ENCODE measurements around the gene AKR1C2. TPM values are rescaled to one million over a fixed set of nuclear protein-coding genes. Genes with fewer than 3 reads are reported as not detected.
"Not testable (repeated sequence)": the region's sequence is repeated elsewhere in the genome, so short reads cannot be mapped to it uniquely, and the experiment has no call there.

Gene AKR1C2
- total RNA-seq, 1 donor from 2014 or later, result not detected

DNA sequence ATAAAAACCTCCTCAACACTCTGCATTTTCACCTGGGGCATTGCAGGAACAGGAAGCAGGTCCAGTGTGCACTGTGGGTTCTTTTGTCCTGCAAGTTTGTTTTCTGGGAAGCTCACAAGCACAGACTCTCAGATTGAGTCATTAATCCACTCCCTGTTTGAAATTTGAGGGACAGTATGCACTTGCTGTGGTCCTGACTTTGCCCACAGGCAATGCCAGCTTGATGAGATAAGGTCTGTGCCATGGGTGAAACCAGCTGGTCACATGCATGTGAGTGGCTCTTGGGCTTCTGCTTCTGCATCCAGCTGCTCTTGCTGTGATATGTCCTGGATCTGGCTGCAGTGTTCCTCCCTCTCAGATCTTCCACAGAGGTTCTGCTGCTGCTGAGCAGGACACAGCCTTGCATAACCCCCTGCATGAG is 21.8 kb upstream of the AKR1C2 start:
- intact Hi-C loops (cut with micrococcal nuclease), result not testable (repeated sequence)

DNA sequence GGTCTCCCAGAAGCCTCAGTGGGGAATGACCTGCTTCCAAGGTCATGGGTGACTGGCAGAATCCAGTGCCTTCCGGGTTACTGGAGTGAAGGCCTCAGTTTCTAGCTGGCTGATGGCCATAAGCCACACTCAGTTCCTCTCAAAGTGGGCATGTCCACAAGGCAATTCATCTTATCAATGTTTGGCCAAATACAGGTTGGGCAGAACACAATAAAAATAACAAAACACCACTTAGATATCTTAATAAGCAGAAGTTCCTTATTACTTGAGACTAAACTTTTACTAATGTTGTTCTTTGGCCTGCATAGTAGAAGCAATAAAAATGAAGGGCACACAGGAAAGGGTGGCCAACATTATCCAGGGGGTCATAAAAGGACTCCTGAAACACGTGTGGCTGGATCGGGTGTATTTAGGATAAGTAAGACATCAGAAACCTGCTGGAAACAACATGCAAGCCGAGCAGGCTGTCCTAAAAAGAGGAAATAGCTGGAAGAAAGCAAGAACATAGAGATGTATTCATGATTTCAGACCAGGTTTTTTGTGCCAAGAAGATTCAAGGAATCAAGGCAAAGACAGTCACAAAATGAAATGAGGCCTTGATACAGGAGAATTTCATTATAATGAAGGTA is 19.6 kb upstream of the AKR1C2 start:
- intact Hi-C loops (cut with micrococcal nuclease), result no loop called here

GRCh38 chr10:5021624-5022290 is 18.1 kb upstream of the AKR1C2 start:
- intact Hi-C loops (cut with micrococcal nuclease), result not testable (repeated sequence)

- intact Hi-C loops (cut with micrococcal nuclease), result not testable (repeated sequence)
Observed at GRCh38 chr10:5019770-5020612, 16.3 kb upstream of the AKR1C2 start.

- intact Hi-C loops (cut with micrococcal nuclease), result not testable (repeated sequence)
Observed at GRCh38 chr10:5018671-5019277, 15.1 kb upstream of the AKR1C2 start.

GRCh38 chr10:5018134-5018533 is 14.5 kb upstream of the AKR1C2 start:
- intact Hi-C loops (cut with micrococcal nuclease), result no loop called here

DNA sequence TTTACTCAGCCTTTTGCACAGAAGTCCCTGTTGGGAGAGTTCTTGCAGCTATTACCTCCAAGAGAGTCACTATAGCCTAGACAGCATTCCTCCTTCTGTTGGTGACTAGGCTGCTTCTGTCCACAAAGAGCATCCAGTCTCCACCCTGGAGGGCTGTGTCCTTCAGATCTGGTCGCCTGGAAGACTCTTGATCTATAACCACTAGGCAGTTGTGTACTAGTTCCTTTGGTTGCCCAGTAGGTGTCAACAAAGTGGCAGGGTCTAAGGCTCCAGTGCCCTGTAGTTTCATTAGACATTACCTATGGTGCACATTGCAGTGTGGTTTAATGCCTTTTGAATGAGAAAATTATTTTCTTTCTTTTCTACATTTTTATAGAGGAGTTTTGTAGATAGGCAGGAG is 11.3 kb upstream of the AKR1C2 start:
- intact Hi-C loops (cut with micrococcal nuclease), result no loop called here

DNA sequence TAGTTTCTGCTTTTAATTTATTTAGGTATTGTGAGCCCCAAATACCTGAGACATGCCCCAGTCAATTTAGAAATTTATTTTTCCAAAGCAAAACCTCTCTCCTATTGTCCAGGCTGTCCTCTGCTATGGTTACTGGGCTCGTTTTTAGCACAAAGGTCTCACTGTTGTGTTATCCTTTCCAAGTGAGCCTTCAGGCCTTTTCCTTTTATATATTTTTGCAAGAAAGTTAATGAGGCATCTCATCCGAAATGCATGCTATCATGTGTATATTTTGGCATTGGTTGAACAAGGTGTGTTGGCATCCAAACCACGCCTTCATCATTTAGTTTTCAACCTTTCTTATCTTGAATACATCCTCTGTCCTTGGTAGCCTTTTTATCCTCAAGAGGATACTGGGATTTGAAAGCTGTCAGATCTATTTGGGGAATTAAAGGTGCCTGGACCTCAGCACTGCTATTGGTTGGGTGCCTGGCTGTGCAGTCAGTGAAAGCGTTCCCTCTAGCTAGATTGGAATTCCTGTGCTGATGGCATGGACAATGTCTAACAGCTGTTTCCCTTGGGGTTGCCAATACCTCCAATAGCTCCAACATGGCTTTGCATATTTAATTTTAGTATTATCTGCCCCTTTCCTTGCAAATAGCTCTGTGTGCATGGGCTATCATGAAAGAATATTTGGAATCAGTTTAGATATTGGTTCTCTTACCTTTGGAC is 10.7 kb upstream of the AKR1C2 start:
- intact Hi-C loops (cut with micrococcal nuclease), result not testable (repeated sequence)

DNA sequence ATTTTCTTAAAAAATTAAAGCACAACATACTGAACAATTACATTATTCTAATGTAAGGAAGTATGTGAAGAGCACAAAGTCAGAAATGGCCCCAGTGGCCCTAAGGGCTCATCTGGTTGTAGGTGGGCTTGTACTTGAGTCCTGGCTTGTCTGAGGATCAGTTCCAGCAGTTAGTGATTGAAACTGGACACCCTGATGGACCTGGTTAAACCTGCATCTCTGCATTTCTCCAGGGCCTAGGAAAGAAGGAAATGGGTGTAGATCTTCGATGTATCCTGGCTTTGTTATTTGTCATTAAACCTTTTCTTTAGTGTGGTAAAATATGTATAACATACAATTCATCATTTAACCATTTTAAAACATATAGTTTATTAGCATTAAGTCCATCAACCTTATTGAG is 9.7 kb upstream of the AKR1C2 start:
- intact Hi-C loops (cut with micrococcal nuclease), result no loop called here

DNA sequence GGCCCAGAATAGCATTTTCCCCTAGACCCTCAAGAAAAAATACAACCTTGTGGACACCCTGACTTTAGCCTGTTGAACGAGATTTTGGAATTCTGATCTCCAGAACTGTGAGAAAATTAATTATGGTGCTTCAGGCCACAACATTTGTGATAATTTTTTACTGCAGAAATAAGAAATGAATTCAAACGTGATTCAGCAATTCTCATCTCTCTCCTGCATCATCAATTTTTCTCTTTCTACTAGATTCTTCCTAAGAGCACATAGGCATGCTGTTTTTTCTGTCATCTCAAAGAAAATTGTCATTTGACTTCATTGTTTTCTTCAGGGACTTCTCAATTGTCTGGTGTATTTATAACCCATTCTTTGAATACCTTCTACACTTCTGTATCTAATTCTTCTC is 8.9 kb upstream of the AKR1C2 start:
- intact Hi-C loops (cut with micrococcal nuclease), result no loop called here

DNA sequence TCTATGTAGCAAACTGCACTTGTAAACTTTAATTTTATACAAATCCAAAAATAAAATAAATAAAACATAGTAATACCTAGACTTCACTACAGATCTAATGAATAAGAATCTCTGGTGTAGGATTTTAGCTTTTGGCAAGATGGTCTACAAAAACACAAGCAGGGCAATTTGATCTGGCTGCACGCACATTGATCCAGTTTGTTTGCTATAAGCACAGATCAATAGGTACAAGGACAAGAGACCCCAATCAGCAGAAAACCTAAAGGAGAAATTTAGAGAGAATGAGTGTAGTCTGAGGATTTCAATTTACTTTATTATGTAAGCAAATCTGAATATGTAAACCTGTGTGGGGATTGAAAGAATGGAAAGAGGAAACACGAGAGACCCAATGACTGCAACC is 7.7 kb upstream of the AKR1C2 start:
- intact Hi-C loops (cut with micrococcal nuclease), result not testable (repeated sequence)

DNA sequence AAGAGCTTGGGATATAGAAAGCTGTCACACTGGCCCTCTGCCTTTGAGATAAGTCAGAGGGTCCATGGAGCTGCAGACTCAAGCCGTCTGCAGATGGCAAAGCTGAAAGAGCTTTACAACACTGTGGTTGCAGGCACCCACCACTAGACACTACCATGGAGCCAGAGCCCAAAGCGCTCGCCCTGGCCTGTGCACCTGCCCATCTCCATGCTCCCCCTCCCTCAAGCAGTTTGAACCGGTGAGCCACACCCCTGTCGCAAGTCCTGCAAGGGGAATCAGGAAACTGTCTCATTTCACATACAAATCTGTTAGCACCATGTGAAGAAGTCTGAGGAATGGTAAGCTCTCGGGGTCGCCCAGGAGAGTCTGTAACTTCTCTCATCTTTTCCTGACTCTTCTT is 6.4 kb upstream of the AKR1C2 start:
- intact Hi-C loops (cut with micrococcal nuclease), result not testable (repeated sequence)

- intact Hi-C loops (cut with micrococcal nuclease), result not testable (repeated sequence)
Observed at GRCh38 chr10:5008857-5009548, 5.3 kb upstream of the AKR1C2 start.

- intact Hi-C loops (cut with micrococcal nuclease), result not testable (repeated sequence)
Observed at GRCh38 chr10:5004501-5004900, 844 bp upstream of the AKR1C2 start.

DNA sequence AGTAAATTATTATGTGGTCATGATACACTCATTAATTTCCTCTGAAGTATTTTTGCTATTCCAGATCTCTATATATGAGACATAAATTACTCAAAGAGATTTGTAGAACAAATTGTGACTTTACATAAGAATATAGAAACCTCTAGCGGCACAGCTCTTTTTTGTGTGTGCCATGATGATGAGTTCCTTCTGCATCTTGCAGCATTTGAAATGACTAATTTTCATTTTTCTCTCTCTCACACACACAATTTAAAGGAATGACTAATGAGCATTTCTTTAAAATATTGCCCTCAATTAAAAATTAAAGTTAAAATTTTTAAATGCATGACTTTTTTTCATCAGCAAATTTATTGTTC is 351 bp upstream of the AKR1C2 start:
- intact Hi-C loops (cut with micrococcal nuclease), result not testable (repeated sequence)

- intact Hi-C loops (cut with micrococcal nuclease), result no loop called here
Observed at GRCh38 chr10:5002013-5002727, 1.5 kb downstream of the AKR1C2 start.

DNA sequence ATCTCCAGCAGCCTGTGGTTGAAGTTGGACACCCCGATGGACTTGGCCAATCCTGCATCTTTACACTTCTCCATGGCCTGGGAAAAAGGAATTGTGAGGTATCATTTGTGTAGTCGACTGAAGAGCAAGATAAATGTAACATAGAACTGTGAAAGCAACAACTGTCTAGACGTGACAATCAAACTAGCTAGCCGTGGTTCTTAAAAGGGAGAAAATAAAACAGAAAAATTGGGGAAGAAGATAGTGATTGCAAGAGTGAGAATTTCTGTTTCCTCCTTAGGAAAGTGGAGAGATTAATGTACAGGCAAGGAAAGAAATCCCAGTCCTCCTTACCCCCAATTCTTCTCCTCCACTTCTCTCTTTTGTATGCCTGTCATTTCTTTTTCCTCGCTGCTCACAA is 5.0 kb downstream of the AKR1C2 start:
- intact Hi-C loops (cut with micrococcal nuclease), result no loop called here

GRCh38 chr10:4994260-4994659 is 9.4 kb downstream of the AKR1C2 start:
- intact Hi-C loops (cut with micrococcal nuclease), result not testable (repeated sequence)

DNA sequence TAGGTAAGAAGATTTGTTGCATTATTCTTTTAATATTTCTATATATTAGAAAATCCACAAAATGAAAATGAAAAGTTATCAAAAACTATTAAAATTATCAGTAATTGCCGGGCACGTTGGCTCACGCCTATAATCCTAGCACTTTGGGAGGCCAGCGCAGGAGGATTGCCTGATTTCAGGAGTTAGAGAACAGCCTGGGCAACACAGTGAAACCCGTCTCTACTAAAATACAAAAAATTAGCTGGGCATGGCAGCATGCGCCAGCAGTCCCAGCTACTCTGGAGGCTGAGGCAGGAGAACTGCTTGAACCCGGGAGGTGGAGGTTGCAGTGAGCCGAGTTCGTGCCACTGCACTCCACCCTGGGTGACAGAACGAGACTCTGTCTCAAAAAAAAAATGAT is 11.1 kb downstream of the AKR1C2 start:
- intact Hi-C loops (cut with micrococcal nuclease), result not testable (repeated sequence)

GRCh38 chr10:4991463-4991862 is 12.2 kb downstream of the AKR1C2 start:
- intact Hi-C loops (cut with micrococcal nuclease), result not testable (repeated sequence)

Measured in T-helper 2 cell treated with Interferon-gamma antibody and Interleukin-4, amounts not matched to agents 100 ng/mL and 5 ng/mL, for 36 hours (primary cell).